Small intestine (tissue), 4 donors: ENCODE results near the gene FXYD4. TPM values are rescaled to one million over a fixed set of nuclear protein-coding genes. Genes with fewer than 3 reads are reported as not detected.

Experiments
- polyA plus RNA-seq, 4 donors: library from polyadenylated mRNA; stranded (reverse) in 3 of 4; unstranded in 1 of 4; fragments of 200-250 nt in 3 of 4; fragments of 120-200 nt in 1 of 4; gene quantifications; one replicate each; pipeline versions ENCODE4 v1.2.1 to v1.2.3, GENCODE V29; 2013
- donor health status: healthy with polysubstance abuse.
- donor health status: Bipolar disorder and iron deficiency.
- donor health status: healthy.

FXYD4 gene
- polyA plus RNA-seq, 4 donors: 0.10 TPM; not detected in 3

Other genes with a start within 250 kb of the FXYD4 start
- gene CSGALNACT2, start 233.2 kb upstream of the FXYD4 start, polyA plus RNA-seq: 10 to 100 TPM in 1 of 4 donors, 1 to 10 TPM in 3; 2.5 to 13.4 (median 4.8) TPM
- gene RASGEF1A, start 104.6 kb upstream of the FXYD4 start, polyA plus RNA-seq: 1 to 10 TPM in 2 of 4 donors, under 1 TPM in 2; 0.27 to 1.8 (median 1.1) TPM
- gene HNRNPF, start 37.5 kb downstream of the FXYD4 start, polyA plus RNA-seq: 100 to 1,000 TPM; 138 to 241 (median 176) TPM
- gene ZNF487, start 65.5 kb downstream of the FXYD4 start, polyA plus RNA-seq: 10 to 100 TPM in 3 of 4 donors, 1 to 10 TPM in 1; 5.0 to 17.4 (median 11.6) TPM
- gene ZNF239, start 203.0 kb downstream of the FXYD4 start, polyA plus RNA-seq: 1 to 10 TPM in 2 of 4 donors, under 1 TPM in 1, not detected in 1; 0.54 to 9.4 (median 2.6) TPM
- 1 to 10 TPM in 3 of 4 donors, under 1 TPM in 1; 0.81 to 8.0 (median 1.9) TPM for gene ZNF485, start 234.8 kb downstream of the FXYD4 start, polyA plus RNA-seq